HG02884 (cell line): ENCODE results near the gene MAGI2.
"Not testable (repeated sequence)": the region's sequence is repeated elsewhere in the genome, so short reads cannot be mapped to it uniquely, and the experiment has no call there.

Experiments used
- ATAC-seq: cut with Tn5 transposase; IDR thresholded peaks from one replicate; pipeline ENCODE4 v1.9.1; 2021; ENCODE audit warnings: mild to moderate bottlenecking, moderate library complexity; ENCODE audit not compliant: unreplicated experiment

Gene MAGI2

DNA sequence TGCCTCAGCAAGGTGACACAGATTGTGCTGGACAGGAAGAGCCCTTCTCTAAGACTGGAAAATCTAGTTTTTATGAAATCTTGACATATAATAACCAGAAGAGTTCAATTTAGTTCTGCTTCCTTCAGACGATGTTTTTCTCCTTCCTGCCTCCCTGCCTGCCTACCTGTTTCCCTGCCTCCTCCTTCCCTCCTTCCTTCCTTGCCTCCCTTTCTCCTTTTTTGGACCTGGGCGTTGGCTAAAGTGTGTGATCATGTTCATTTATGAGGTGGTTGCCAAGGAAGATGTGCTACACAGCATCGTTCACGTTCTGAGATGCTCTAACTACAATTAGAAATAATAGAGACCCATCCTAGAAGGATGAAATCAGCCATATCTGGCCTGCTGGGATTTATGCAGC is 1430.3 kb downstream of the MAGI2 start:
- ATAC-seq, result no peak

DNA sequence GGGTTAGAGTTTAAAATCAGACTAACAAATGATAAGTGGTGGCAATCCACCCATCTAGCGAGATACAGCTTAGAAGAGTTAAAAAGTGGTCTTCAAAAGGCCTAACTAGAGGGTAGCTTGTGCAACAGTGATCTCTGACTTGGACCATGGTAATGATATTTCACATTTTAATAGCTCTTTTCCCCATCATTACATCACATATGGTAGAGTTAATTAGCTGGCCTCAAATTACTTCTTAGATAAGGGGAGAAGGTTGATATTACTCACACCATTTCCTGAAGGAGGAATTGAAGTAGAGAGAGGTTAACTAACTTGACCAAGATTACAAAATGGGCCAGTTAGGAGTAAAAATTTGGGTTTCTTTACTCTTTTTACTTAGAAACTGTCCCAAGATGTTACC is 1431.3 kb downstream of the MAGI2 start:
- ATAC-seq, result no peak

DNA sequence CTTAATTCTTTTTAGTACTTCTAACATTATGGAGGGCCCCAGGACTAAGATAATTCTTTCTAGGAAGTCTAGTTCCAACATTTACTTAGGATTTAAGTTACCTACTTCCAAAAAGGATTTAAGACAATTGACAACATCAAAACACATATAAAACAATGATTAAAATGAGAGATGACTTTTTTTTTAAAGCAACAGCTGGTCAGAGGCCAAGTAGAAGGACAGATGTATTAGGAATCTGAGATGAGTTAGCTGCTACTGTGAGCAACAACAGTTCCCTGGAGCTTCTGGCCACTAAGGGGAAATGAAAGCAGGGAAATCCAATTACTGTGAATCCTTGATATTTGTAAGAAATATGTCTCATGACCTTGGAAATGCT is 1432.6 kb downstream of the MAGI2 start:
- ATAC-seq, result no peak

DNA sequence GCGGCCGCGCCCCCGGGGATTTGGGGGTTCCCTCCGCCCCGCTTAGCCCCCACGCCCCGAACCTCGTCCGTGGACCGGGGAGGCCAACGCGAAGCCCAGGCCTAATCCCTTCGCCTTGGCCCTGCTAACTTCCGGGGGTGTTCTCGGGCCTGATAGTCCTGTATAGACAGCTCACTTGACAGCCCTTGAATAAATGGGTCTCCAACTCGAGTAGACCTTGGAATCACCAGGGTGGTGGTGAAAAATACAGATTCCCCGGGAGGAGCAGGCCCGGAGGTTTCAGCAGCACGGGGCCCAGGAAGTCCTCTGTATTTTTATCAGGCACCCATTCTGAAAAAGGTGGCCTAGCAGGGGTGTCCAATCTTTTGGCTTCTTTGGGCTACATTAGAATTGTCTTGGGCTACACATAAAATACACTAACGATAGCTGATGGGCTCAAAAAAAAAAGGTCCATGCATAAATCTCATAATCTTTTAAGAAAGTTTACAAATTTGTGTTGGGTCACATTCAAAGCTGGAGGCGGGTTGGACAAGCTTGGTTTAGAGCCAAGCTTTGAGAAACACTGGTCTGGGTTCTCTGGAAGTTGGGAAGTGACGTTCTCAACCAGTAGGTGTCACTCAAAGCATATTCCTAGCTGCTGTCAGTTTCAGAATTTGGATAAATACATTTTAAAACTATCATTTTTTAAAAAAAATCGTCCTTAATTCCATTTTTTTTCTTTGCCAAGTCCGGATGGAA is 1433.2 kb downstream of the MAGI2 start:
- ATAC-seq, result peak; percentile 40

DNA sequence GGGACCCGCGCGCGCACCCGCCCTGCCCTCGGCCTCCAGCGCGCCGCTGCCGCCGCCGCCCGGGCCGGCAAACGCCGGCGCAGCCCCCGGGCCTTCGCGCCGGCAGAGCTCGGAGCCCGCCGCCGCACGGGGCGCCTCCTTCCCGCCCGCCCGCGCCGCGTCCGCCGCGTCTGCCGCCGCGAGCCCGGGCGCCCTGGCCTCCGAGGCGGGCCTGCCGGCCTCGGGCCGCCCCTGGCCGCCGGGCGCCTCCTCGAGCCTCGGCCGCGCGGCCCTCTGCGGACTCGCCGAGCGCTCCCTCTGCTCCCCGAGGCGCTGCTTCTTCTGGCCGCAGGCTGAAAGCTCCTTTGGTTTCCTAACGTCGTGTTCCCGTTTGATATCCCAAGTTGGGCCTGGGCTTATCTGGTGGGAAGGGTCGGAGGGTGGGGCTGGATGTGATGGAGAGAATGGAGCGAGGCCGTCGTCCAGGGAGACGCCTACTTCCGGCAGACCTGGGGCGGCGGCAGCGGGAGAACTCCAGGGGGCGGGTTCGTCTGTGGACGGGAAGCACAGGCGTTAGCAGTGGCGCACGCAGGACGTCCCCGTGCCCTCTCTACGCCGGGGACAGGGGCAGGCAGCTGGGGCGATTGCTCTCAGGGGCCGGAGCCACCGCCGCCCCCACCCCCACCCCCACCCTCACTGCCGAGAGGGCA is 1433.9 kb downstream of the MAGI2 start:
- peak; percentile 71 for ATAC-seq

DNA sequence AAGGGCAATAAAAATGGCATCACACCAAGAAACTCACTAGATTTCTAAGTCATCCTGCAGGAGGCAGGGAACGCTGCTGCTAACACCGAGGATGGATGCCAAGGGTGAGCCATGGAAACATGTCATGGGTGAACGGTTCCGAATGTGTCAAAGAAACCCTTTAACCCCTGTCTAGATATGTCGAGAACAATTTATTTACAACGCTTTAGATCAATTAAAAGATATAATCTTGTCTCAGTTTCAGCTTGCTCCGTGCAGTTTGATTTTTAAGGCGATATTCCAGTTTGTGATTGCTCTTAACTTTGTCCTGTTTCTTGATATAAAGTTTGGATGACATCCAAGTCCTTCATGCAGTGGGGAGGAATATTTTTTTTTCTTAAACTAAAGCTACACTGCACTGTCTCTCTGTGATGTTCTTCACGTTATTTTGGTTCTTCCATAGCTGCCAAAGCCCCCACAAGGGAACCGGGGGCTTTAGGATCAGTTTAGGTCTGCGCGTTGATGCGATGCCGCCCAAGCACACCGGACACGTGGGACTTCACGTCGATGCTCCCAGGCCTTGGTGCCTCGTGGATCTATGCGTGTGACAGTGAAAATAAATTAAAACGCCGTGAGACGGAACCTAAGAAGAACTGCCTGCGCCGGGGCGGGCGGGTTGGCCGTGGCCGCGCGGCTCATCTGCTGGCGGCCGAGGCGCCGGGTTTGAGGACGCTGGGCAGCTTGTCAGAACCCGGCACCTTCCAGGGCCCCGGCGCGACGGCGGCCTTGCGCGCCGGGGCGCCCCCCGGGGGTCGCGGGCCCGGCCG is 1434.6 kb downstream of the MAGI2 start:
- ATAC-seq, result peak; percentile 22

DNA sequence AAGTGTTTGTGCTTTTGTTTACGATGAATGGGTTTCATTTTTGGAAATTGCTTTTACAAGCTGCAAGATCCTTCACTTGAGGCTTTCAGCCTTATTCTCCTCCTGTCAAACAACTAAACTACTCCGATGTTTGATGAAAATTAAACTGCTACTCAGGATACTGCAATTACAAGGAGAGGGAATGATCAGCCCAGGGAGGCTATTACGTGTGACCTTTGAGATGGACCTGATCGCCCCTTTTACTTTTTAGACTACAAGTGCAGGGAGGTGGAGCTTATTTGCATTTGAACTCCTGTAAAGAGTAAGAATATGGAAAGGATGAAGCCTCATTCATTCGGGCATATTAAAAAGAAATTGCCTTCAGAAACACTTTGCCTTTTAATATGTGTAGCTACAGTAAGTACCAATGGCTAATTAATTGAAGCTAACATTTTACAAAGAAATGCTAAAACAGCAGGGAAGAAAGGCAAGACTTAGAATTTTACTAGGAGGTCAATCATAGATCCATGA is 1435.8 kb downstream of the MAGI2 start:
- ATAC-seq, result no peak

DNA sequence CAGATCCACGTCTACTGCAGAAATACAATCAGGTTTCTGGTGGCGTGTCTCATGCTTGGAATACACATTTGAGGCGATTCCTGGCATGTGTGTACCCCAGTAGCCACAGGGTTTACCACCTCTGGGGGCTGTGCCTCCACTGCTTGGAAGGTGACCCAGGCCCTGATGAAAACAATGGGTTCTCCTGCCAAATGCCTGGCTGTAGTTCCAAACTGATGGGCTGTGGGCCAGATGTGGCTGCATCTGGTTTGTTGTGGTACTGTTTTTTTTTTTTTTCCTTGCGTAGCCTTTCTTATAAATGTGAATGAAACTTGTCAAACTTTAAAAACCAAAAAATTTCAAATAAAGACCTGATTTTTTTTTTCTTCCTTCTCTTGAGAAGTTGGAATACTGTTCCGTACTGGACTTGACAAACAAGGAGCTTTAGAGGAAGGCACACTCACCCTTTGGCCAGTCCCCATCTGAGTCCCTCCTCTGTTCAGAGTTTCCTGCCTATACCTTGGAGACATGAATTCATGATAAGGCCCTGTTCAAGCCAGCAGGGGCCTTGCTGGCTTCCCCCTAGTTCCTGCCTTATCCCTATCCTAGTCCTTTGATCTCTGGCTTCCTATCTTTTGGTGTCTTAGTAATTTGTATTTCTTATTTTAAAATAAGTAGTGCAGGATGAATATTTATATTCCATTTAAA is 1437.8 kb downstream of the MAGI2 start:
- ATAC-seq, result no peak

DNA sequence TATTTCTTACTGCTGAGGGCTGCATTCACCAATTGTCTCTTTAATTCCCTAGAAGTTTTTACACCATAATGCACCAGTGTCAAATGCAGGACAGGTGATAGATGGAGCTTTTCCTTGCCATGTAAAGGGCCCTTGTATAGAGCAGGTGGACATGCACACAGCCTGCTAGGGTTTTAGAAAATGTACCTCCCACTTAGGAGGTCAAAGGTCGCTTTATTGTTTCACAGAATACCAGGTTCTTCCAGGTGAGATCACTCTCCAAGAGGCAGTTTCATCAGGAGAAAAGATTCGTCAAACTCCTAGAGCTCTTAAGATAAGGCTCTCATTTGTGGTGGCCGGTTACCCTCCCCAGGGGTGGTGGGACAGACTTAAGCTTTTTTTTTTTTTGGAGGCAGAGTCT is 1439.1 kb downstream of the MAGI2 start:
- no peak for ATAC-seq

DNA sequence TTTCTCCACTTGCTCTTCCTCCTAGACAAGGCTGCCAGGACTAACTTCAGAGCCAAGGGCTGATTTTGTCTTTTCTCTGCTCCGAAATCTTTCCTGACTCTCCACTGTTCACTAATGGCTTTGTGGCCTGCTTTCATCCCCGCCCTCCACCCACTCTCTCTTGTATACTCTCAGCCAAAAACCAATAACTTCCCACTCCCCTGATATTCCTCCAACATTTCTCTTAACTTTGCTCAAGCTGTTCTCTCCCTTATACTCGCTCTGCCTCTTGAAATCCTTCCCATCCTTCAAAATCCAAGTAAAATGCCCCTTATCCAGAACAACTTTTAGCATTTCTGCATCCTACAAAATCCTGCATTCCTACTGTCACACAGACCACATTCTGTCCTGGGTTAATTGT is 1440.1 kb downstream of the MAGI2 start:
- no peak for ATAC-seq

DNA sequence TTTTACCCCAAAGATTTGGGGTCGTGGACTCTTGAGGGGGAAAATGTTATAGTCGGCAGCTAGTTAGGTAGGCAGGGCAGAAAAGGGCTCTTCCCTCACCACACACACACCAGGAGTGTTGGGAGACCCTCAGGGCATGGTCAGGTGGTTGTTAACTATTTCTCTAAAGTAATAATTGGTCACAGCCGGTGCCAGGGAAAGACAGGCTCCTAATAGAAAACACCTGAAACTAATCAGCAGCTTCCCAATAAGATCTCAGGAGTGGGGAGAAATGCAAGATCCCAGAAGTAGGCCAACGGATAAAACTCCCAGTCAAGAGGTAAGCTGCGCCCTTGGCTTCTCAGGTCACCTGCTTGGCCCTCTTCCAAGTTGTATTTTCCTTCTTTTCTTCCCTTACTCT is 1441.8 kb downstream of the MAGI2 start:
- no peak for ATAC-seq

DNA sequence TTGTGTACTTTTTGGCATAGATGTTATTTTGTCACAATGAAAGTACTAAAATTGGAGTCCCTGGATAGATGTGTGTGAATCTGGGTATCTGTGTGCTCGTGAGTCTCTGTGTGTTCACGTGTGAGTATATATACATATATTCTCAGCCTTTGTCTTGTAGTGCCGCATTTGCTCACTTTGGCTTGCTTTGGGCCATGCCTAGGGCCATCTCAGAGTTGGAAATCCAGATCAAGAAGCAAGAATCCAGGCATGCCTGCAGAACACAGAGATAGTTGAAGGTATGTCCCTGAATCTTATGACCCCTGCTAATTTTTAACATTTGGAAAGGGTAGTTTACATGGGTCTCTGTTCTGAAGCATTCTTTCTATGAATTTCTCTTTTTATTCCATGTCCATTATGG is 1446.2 kb downstream of the MAGI2 start:
- no peak for ATAC-seq

DNA sequence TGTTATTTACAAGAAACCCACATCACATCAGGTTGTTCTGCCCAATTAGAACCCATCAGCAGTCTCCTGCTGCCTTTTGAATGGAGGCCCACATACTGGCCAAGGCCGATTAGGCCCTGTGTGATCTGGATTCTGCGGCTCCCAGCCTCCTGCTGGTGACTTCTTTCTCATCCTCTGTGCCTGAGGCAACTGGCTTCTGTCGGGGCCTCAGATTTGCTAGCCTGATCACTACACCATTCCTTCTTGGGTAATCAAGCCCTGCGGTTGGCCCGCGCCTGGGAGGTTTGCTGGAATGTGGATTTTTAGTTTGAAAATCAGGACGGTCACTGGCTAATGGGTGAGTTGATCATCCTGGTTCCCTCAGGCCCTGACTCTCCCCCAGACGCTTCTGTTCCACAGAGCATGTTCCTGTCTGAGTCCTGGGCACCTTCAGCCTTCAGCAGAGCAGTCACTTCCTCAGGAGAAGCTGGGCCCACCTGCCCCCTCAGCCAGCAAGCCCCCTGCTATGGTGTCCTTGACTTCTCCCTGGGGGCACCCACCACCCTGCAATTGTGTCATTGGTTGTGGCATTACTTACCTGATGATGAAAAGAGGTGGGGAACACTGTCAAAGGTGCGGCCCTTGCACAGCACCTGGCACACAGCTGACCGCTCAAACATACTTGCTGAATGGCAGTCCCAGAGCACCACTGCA is 1447.3 kb downstream of the MAGI2 start:
- ATAC-seq, result no peak

DNA sequence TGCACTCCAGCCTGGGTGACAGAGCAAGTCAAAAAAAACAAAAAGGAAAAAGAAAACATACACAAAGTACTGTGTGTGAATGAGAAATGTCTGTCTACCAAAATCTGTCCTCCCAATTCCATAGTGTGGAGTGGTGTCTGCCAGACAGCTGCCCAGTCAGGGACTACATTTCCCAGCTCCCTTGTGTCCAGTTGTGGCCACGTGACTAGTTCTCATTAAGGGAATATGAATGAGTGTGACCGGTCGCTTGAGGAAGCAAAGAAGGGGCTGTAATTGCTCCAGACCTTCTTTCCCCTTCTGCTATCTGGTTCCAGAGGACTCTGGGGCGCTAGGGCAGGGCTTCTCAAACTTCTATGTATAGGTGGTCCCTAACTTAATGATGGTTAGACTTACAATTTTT is 1450.8 kb downstream of the MAGI2 start:
- no peak for ATAC-seq

DNA sequence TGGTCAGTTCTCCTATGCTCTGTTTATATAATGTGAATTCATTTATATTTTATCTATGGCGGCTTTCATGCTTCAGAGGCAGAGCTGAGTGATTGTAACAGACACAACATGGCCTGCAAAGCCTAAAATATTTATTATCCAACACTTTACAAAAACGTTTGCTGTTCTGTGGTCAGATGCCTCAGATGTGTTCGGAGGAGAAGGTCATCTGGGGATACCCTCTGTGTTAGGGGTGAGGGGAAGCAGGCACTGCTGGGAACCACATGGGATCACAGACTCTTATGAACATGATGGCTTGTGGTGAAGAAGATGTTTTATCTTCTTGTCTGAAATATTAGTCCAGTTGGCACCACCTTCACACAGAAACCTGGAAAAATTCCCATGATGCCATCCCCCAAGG is 1451.4 kb downstream of the MAGI2 start:
- ATAC-seq, result no peak

DNA sequence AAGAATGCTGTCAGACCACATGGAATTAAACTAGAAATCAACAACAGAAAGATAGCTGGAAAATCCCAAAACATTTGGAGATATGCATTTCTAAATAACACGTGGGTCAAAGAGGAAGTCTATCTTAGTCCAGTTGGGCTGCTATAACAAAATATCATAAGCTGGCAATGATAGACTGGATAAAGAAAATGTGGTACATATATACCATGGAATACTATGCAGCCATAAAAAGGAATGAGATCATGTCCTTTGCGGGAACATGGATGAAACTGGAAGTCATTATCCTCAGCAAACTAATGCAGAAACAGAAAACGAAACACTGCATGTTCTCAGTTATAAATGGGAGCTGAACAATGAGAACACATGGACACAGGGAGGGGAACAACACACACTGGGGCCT is 1454.3 kb downstream of the MAGI2 start:
- not testable (repeated sequence) for ATAC-seq

DNA sequence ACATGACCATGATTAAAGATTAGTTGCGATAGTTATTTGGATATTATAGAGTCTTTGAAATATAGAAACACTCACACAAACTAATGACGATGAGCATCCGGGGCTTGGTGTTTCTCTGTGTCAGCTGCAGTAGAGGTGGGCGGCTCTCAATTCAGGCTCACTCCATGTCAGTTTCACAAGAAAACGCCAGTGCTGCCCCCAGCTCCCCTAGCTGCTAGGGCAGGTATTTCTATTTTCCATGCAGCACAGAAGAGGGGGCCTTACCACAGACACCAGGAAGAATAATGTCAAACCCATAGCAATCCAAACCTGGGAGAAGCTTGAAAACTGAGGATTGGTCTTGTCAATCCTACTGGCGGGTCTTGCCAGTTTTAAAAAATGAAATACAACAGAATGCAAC is 1457.8 kb downstream of the MAGI2 start:
- no peak for ATAC-seq

DNA sequence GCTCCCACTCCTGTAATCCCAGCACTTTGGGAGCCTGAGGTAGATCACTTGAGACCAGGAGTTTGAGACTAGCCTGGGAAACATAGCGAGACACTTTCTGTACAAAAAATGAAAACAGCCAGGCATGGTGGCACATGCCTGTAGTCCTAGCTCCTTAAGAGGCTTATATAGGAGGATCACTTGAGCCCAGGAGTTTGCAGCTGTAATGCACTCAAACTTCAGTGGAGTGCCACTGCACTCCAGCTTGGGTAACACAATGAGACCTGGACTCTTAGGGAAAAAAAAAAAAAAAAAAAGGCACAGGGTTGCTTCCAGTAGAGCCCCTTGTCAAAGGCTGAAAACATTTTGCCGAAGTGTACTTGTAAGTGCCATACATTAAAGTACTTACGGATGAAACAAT is 1459.6 kb downstream of the MAGI2 start:
- no peak for ATAC-seq

DNA sequence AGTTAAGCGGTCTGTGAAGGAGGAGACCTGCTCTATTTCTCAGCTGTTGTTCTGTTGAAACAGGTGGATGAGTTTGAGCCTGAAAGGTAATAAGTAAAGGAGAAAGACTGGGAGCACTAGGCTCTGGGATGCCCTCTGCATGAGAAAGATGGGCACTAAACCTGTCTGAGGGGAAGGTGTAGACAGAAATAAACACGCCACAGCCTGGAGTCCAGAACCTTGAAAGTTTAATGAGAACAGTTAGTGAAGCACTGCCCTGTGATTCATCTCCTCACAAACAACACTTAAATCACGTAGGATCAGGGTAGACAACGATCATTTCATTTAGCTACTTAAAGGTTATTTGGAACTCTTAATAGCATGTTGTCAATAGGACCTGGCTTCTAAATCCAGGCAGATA is 1461.8 kb downstream of the MAGI2 start:
- ATAC-seq, result no peak

DNA sequence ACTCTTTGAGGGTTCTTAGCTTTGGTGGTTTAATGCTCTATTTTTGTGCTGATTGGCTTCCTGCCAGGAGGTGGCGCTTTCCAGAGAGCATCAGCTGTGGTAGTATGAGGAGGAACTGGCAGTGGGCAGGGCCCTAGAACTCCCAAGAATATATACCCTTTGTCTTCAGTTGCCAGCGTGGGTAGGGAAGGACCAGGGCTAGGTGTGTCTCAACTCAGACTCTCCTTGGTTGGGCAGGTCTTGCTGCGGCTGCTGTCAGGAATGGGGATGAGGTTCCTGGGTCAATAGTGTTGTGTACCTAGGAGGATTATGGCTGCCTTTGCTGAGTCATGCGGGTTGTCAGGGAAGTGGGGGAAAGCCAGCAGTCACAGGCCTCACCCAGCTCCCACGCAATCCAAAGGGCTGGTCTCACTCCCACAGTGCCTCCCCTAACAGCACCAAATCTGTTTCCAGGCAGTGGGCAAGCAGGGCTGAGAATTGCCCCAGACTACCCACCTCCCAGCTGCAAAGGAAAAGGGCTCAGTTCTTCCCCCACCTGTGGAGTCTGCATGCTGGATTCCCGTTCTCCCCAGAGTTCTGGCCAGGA is 1463.4 kb downstream of the MAGI2 start:
- ATAC-seq, result no peak
